HCT116 (cell line): ENCODE measurements around the gene MYH11. TPM values are rescaled to one million over a fixed set of nuclear protein-coding genes. Genes with fewer than 3 reads are reported as not detected.

Experiments
- ATAC-seq: fragments of 200-7000 bp; cut with Tn5 transposase; 2 replicates; pipeline ENCODE4 v1.9.1; 2020; ENCODE audit warnings: mild to moderate bottlenecking, moderate library complexity
- BruUV-seq: library from RNA; stranded (reverse); fragments of 400-500 nt; replicated peaks from 2 replicates; lab custom pipeline; 2021; lab: Mats Ljungman, UMichigan
- CTCF ChIA-PET: fragments of 300-600 bp; sonication (Branson Sonifier 250); formaldehyde crosslinking; loops from one replicate; lab custom pipeline; 2021; ENCODE audit warnings: antibody characterized with exemption; lab: Charles Lee
- POLR2A ChIA-PET: fragments of 300-600, 350-600 bp; sonication (Branson Sonifier 250); formaldehyde crosslinking; loops from one replicate; lab custom pipeline; 2021; ENCODE audit warnings: antibody characterized with exemption; lab: Charles Lee
- RAD21 ChIA-PET, 2 experiments: fragments of 300-600 bp; sonication (Branson Sonifier 250); formaldehyde crosslinking; loops; one replicate each; lab custom pipeline; 2023; ENCODE audit warnings: low total read pairs in 2 of 2; ENCODE audit not compliant: uncharacterized antibody in 2 of 2, unreplicated experiment in 2 of 2, low non-redundant PET in 1 of 2; lab: Charles Lee
- DNase-seq: peaks from one replicate; pipeline ENCODE4 v3.0.0-alpha.2; 2010; ENCODE audit warnings: low read depth, low spot score
- H2AFZ ChIP-seq: fragments of 200-600 bp; shearing (Covaris generic), sonication (generic); 2 replicates; pipeline ENCODE4 v1.6.1; 2017; ENCODE audit warnings: low read depth, mixed run types, mixed read lengths, antibody characterized with exemption, low read length; ENCODE audit not compliant: poor library complexity, severe bottlenecking
- H3K27ac ChIP-seq: 2 replicates; pipeline ENCODE4 v1.5.1; 2012; ENCODE audit warnings: low read depth, low read length
- H3K27me3 ChIP-seq: fragments of 200-600 bp; sonication (generic); 2 replicates; pipeline ENCODE4 v1.6.1; 2016; ENCODE audit warnings: mixed run types, low read length, mixed read lengths; ENCODE audit not compliant: insufficient read depth
- H3K36me3 ChIP-seq, 2 experiments: fragments of 200-500 bp in 1 of 2; fragments of 200-600 bp in 1 of 2; sonication (Bioruptor generic) in 1 of 2; sonication (generic) in 1 of 2; 2 replicates each; pipeline versions ENCODE4 v1.5.1 to v1.6.1; 2014 to 2016; ENCODE audit warnings: low read length in 2 of 2, inconsistent platforms in 1 of 2, mixed read lengths in 1 of 2, mixed run types in 1 of 2; ENCODE audit not compliant: insufficient read depth in 2 of 2, control insufficient read depth in 1 of 2
- H3K4me1 ChIP-seq, 2 experiments: fragments of 200-600 bp in 1 of 2; sonication (generic) in 1 of 2; 2 replicates each; pipeline versions ENCODE4 v1.5.1 to v1.6.1; 2012 to 2017; ENCODE audit warnings: low read length in 2 of 2, inconsistent platforms in 1 of 2, mild to moderate bottlenecking in 1 of 2, mixed read lengths in 1 of 2, mixed run types in 1 of 2, moderate library complexity in 1 of 2; ENCODE audit not compliant: insufficient read depth in 2 of 2, control insufficient read depth in 1 of 2
- H3K4me2 ChIP-seq: fragments of 200-600 bp; sonication (generic); 2 replicates; pipeline ENCODE4 v1.6.1; 2017; ENCODE audit warnings: mixed run types, low read length, mixed read lengths
- H3K4me3 ChIP-seq, 2 experiments: fragments of 200-600 bp in 1 of 2; sonication (generic) in 1 of 2; replicated peaks in 1 of 2; 2 replicates each; pipeline ENCODE4 v1.5.1; 2011 to 2016; ENCODE audit warnings: low read length in 2 of 2, control low read depth in 1 of 2, low read depth in 1 of 2, mild to moderate bottlenecking in 1 of 2, mixed read lengths in 1 of 2, mixed run types in 1 of 2
- H3K79me2 ChIP-seq: fragments of 200-600 bp; sonication (generic); 2 replicates; pipeline ENCODE4 v1.6.1; 2017; ENCODE audit warnings: mild to moderate bottlenecking, mixed run types, low read length, moderate library complexity, mixed read lengths; ENCODE audit not compliant: insufficient read depth
- H3K9ac ChIP-seq: fragments of 200-600 bp; sonication (generic); 2 replicates; pipeline ENCODE4 v1.6.1; 2016; ENCODE audit warnings: low read length, mixed read lengths
- H3K9me2 ChIP-seq: fragments of 200-600 bp; sonication (generic), shearing (Covaris generic); 2 replicates; pipeline ENCODE4 v1.6.1; 2017; ENCODE audit warnings: mixed run types, mild to moderate bottlenecking, moderate library complexity; ENCODE audit not compliant: insufficient read depth
- H3K9me3 ChIP-seq, 2 experiments: fragments of 200-500 bp in 1 of 2; fragments of 200-600 bp in 1 of 2; sonication (Bioruptor generic) in 1 of 2; sonication (generic) in 1 of 2; 2 replicates each; pipeline ENCODE4 v1.6.1; 2014 to 2017; ENCODE audit warnings: low read length in 2 of 2, mixed read lengths in 2 of 2, inconsistent platforms in 1 of 2, low read depth in 1 of 2, mild to moderate bottlenecking in 1 of 2, mixed run types in 1 of 2, moderate library complexity in 1 of 2; ENCODE audit not compliant: control insufficient read depth in 1 of 2, insufficient read depth in 1 of 2
- H4K20me1 ChIP-seq: fragments of 200-600 bp; sonication (generic), shearing (Covaris generic); 2 replicates; pipeline ENCODE4 v1.6.1; 2017; ENCODE audit warnings: mixed run types, mild to moderate bottlenecking, moderate library complexity; ENCODE audit not compliant: insufficient read depth
- ATF3 ChIP-seq: IDR thresholded peaks from 2 replicates; pipeline ENCODE4 v1.6.1; 2012
- CBX3 ChIP-seq: IDR thresholded peaks from 2 replicates; pipeline ENCODE4 v1.6.1; 2012; ENCODE audit warnings: low read depth
- CEBPB ChIP-seq: IDR thresholded peaks from 2 replicates; pipeline ENCODE4 v1.6.1; 2012; ENCODE audit warnings: low read depth
- CTCF ChIP-seq, 3 experiments: fragments of 200-600 bp in 1 of 3; sonication (generic) in 1 of 3; IDR thresholded peaks in 2 of 3; conservative IDR thresholded peaks in 1 of 3; 2 replicates each; pipeline ENCODE4 v1.5.1; 2012 to 2017; ENCODE audit warnings: low read depth in 2 of 3, low read length in 2 of 3, antibody characterized with exemption in 1 of 3, borderline replicate concordance in 1 of 3, control low read depth in 1 of 3, mild to moderate bottlenecking in 1 of 3, mixed read lengths in 1 of 3, mixed run types in 1 of 3, moderate library complexity in 1 of 3; ENCODE audit not compliant: insufficient read depth in 1 of 3
- ELF1 ChIP-seq: IDR thresholded peaks from 2 replicates; pipeline ENCODE4 v1.6.1; 2012; ENCODE audit warnings: low read depth, borderline replicate concordance
- EZH2 ChIP-seq: fragments of 200-600 bp; sonication (generic); IDR thresholded peaks from 2 replicates; pipeline ENCODE4 v1.6.1; 2017; ENCODE audit warnings: antibody characterized with exemption, mixed run types
- EZH2phosphoT487 ChIP-seq: fragments of 200-600 bp; IDR thresholded peaks from 2 replicates; pipeline ENCODE4 v1.6.1; 2018; ENCODE audit warnings: antibody characterized with exemption, borderline replicate concordance
- FOSL1 ChIP-seq: IDR thresholded peaks from 2 replicates; pipeline ENCODE4 v1.6.1; 2012; ENCODE audit warnings: low read depth
- JUND ChIP-seq: IDR thresholded peaks from 2 replicates; pipeline ENCODE4 v1.6.1; 2012
- MAX ChIP-seq: IDR thresholded peaks from 2 replicates; pipeline ENCODE4 v1.6.1; 2012
- POLR2A ChIP-seq: IDR thresholded peaks from 2 replicates; pipeline ENCODE4 v1.7.0; 2011; ENCODE audit warnings: borderline replicate concordance; ENCODE audit not compliant: insufficient read depth, insufficient read length; ENCODE audit errors: extremely low read depth
- POLR2AphosphoS5 ChIP-seq: IDR thresholded peaks from 2 replicates; pipeline ENCODE4 v1.6.1; 2011; ENCODE audit warnings: mild to moderate bottlenecking, low read depth, low read length, moderate library complexity
- RAD21 ChIP-seq: IDR thresholded peaks from 2 replicates; pipeline ENCODE4 v1.6.1; 2012; ENCODE audit warnings: low read depth, mild to moderate bottlenecking
- SIN3A ChIP-seq: IDR thresholded peaks from 2 replicates; pipeline ENCODE4 v1.6.1; 2012; ENCODE audit warnings: low read depth
- SP1 ChIP-seq: IDR thresholded peaks from 2 replicates; pipeline ENCODE4 v1.6.1; 2012; ENCODE audit warnings: low read depth
- TCF7L2 ChIP-seq: IDR thresholded peaks from 2 replicates; pipeline ENCODE4 v1.7.0; 2011; ENCODE audit warnings: borderline replicate concordance, inconsistent platforms; ENCODE audit not compliant: insufficient read depth, insufficient read length; ENCODE audit errors: extremely low read depth
- YY1 ChIP-seq: IDR thresholded peaks from 2 replicates; pipeline ENCODE4 v1.6.1; 2011; ENCODE audit warnings: low read length, low read depth, moderate library complexity, mild to moderate bottlenecking; ENCODE audit not compliant: insufficient replicate concordance; ENCODE audit errors: extremely low read depth
- ZFX ChIP-seq: fragments of 450-650 bp; IDR thresholded peaks from 2 replicates; pipeline ENCODE4 v1.6.1; 2017
- ZNF274 ChIP-seq: fragments of 200-500 bp; sonication (Bioruptor generic); IDR thresholded peaks from 2 replicates; pipeline ENCODE4 v1.6.1; 2014; ENCODE audit warnings: mild to moderate bottlenecking, low read depth, low read length, inconsistent platforms
- intact Hi-C: fragments of 100-400 bp; cut with micrococcal nuclease; formaldehyde crosslinking; loops from 2 replicates; pipeline ENCODE4 v1.10.0; 2022
- total RNA-seq: library from RNA; stranded (reverse); gene quantifications from one replicate; pipeline ENCODE4 v1.2.1, GENCODE V29; 2021; ENCODE audit not compliant: unreplicated experiment
- TF ChIP-seq, protein P1 (sequence below): IDR thresholded peaks from 2 replicates; pipeline ENCODE4 v1.6.1; 2011; ENCODE audit warnings: mild to moderate bottlenecking, low read length, moderate library complexity; ENCODE audit not compliant: insufficient replicate concordance; ENCODE audit errors: extremely low read depth

The MYH11 gene
- total RNA-seq, 1 experiment from 2014 or later, result 0.61 TPM

DNA sequence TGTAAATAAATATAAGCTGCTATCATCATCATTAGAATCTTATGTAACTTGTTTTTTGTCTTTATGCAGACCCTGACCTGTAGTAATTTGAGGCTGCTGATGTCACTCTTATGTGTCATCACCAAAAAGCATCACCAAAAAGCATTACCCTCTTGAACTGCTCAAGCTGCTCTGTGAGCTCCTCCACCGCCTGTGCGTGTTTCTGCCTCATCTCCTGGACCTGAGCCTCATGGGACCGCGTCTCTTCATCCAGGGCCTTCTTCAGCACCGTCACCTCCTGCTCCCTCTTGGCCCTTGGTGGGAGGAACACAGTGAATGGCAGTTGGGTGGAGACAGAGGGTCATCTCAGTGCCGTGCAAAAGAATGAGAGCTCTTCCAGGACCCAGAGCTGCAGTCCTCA is 124.4 kb downstream of the MYH11 start:
- Histone ChIP-seq H4K20me1 (no peaks in the 10 kb centered on the region), H3K27me3 (no peaks in the 10 kb centered on the region), H3K4me2 (no peak overlapping the region), H3K9me3 (no peaks in the 10 kb centered on the region), H3K9ac (no peak overlapping the region), H3K36me3 (no peaks in the 10 kb centered on the region), H3K4me3 (no peak overlapping the region), H3K79me2 (no peaks in the 10 kb centered on the region), H3K9me2 (no peaks in the 10 kb centered on the region), H3K4me1 (no peaks in the 10 kb centered on the region), H2AFZ (no peak overlapping the region), H3K27ac (no peak overlapping the region)
- POLR2A ChIA-PET, result no interaction called here
- DNase-seq, result no peak
- CTCF ChIA-PET, result no interaction called here
- RAD21 ChIA-PET, result no interaction called here
- no peak for TF ChIP-seq CEBPB
- TF ChIP-seq FOSL1, result no peak
- no peak for TF ChIP-seq MAX
- TF ChIP-seq ZNF274, result no peak
- no peak for TF ChIP-seq EZH2phosphoT487
- no peak for TF ChIP-seq POLR2AphosphoS5
- TF ChIP-seq POLR2A, result no peak
- TF ChIP-seq CTCF (IDR thresholded peaks at IDR 0.05 in 2 of 3, conservative IDR thresholded peaks at IDR 0.05 in 1 of 3; ENCODE audit: borderline replicate concordance in 1 of 3, insufficient read depth in 1 of 3, low read depth in 2 of 3, low read length in 2 of 3), result no peak
- TF ChIP-seq SIN3A, result no peak
- TF ChIP-seq RAD21, result no peak
- no peak for TF ChIP-seq EZH2
- no peak for TF ChIP-seq YY1
- TF ChIP-seq, protein P1, sequence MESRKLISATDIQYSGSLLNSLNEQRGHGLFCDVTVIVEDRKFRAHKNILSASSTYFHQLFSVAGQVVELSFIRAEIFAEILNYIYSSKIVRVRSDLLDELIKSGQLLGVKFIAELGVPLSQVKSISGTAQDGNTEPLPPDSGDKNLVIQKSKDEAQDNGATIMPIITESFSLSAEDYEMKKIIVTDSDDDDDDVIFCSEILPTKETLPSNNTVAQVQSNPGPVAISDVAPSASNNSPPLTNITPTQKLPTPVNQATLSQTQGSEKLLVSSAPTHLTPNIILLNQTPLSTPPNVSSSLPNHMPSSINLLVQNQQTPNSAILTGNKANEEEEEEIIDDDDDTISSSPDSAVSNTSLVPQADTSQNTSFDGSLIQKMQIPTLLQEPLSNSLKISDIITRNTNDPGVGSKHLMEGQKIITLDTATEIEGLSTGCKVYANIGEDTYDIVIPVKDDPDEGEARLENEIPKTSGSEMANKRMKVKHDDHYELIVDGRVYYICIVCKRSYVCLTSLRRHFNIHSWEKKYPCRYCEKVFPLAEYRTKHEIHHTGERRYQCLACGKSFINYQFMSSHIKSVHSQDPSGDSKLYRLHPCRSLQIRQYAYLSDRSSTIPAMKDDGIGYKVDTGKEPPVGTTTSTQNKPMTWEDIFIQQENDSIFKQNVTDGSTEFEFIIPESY, result no peak
- no peak for TF ChIP-seq ZFX
- TF ChIP-seq JUND, result no peak
- TF ChIP-seq ELF1, result no peak
- no peak for TF ChIP-seq ATF3
- TF ChIP-seq SP1, result no peak
- TF ChIP-seq CBX3, result no peak
- no peak for TF ChIP-seq TCF7L2
- intact Hi-C loops, result no loop called here
- no TSS peak for BruUV-seq
- ATAC-seq, result no peak
